Adrenal gland (tissue), 5 donors: ENCODE results near the gene ZXDC.

ENCODE experiments used
- CTCF ChIP-seq, 6 experiments: fragments of 450-650 bp in 4 of 6; fragments of 200-600 bp in 2 of 6; sonication (generic) in 1 of 6; IDR thresholded peaks; 1 replicate in 5 of 6; 2 replicates in 1 of 6; pipeline versions ENCODE4 v1.5.1 to v1.8.0; 2016 to 2021; ENCODE audit warnings: antibody characterized with exemption in 6 of 6, mild to moderate bottlenecking in 2 of 6, moderate library complexity in 1 of 6
- POLR2A ChIP-seq, 2 donors: fragments of 450-650 bp; IDR thresholded peaks; one replicate each; pipeline ENCODE4 v1.6.1; 2017; ENCODE audit warnings: antibody characterized with exemption in 2 of 2, mild to moderate bottlenecking in 2 of 2, moderate library complexity in 1 of 2
- donor health status: DM: no; HTN: no; CAD: no.

- TF ChIP-seq CTCF (IDR thresholded peaks at IDR 0.05) (no peak), POLR2A (IDR thresholded peaks at IDR 0.05) (no peak)
These were observed 49.6 kb upstream of the ZXDC start for GRCh38 chr3:126525091-126525852.
